GM18499 (cell line): ENCODE results near the gene GLTP.

Experiments
- ATAC-seq: cut with Tn5 transposase; IDR thresholded peaks from one replicate; pipeline ENCODE4 v1.9.1; 2021; ENCODE audit warnings: moderate number of reproducible peaks; ENCODE audit not compliant: insufficient read depth, unreplicated experiment

GLTP gene

DNA sequence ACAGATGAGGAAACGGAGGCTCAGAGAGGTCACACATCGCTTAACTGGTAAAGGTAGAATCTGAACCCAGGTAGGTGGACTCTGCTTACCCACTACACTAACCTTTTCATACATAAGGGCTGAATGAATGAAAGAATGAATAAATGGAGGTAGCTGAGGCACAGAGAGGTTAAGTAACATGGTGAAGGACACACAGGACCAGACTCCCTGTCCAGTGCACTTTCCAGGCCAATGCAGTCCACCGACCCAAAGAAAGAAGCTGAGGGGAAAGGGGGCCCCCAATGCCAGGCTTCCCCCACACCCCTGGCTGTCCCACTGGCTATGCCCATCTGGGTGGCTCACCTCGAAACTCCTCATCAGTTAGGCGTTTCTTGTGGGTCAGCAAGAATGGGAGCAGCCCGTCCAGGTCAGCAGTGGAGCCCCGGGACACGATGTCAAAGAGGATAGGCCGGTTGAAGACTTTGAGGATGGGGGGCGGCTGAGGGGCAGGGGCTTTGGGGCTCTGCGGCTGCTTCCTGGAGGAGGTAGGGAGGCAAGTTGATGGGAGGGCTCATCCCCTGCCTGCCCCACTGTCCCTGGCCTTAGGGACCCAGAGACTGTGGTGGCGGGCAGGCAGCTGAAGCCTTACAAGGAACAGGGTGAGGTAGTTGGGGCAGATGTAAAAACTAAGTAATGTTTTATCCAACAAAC lies 72.2 kb downstream of the GLTP start:
- ATAC-seq = no peak

DNA sequence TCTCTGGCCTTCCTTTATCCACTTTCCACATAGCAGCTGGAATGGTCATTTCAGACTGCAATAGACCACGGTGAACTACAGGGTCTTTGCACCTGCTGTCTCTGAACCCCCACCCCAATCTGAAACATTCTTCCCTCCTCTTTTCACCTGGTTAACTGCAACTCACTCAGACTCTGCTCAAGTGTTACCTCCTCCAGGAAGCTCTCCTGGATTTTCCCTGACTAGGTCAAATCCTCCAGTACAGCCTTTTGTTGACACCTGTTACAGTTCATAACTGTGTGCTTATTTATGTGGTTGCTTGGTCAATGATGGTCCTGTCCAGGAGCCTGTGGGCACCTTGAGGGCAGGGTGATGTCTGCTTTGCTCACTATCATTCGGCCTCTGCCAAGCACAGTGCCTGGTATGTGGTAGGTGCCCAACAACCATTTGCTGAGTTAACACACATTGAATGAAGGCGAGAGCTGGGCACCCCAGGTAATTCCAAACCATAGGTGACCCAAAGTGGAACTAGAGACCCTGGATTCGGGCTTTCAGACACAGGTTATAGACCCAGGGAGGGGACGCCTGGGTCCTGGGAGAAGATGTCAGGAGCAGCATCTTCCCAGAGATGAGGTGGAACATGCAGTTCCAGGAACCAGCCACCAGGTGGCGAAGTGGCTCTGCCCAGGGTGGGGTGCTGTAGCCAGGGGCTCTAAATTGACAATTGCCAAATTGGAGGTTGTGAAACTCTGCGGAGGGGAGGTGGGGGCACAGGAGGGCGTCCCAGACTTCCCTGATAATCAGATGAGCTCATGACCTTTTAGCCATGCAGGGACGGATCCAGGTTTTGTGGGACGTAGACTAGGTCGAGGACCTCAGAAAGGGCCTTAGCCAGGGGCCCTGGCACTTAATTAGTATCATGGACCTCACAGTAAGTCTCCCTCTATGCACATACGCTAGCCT lies 75.2 kb downstream of the GLTP start:
- ATAC-seq = no peak

- ATAC-seq = no peak
Observed at GRCh38 chr12:109803678-109804077, 76.7 kb downstream of the GLTP start.

DNA sequence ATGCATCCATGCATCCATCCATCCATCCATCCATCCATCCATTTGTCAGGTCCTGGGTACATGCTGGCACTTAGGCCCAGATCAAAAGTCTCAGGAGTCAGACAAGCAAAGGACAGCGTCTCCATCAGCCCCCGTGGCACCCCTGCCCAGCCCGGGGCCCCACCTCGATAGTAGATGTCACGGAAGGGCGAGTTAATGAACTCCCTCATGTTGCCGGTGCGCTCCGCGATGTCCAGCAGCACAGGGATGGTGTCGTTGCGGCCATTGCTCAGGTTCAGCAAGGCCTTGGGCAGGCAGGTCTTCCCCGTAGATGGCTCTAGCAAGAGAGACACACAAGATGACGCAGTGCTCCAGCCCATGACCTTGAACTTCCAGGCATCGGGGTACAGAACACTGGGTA lies 77.5 kb downstream of the GLTP start:
- ATAC-seq = no peak
